HepG2 (cell line): ENCODE results near the gene ANKFY1. TPM values are rescaled to one million over a fixed set of nuclear protein-coding genes. Genes with fewer than 3 reads are reported as not detected.

Experiments used
- ATAC-seq: fragments of 200-7000 bp; cut with Tn5 transposase; 3 replicates; pipeline ENCODE4 v1.9.1; 2020; ENCODE audit warnings: mild to moderate bottlenecking, moderate library complexity
- BruUV-seq: library from RNA; stranded (reverse); fragments of 400-500 nt; replicated peaks from 2 replicates; lab custom pipeline; 2021; lab: Mats Ljungman, UMichigan
- CTCF ChIA-PET: fragments of 300-600 bp; formaldehyde crosslinking; extraction: SDS; loops from one replicate; lab custom pipeline; 2021; ENCODE audit warnings: low total read pairs, inconsistent platforms, low intra/inter-chr PET ratio; lab: Yijun Ruan, JAX
- POLR2A ChIA-PET: fragments of 350-600 bp; sonication (Branson Sonifier 250); formaldehyde crosslinking; loops from one replicate; lab custom pipeline; 2020; ENCODE audit warnings: antibody characterized with exemption, inconsistent platforms; lab: Yijun Ruan, JAX
- DNase-seq: peaks from one replicate; pipeline ENCODE4 v3.0.0-alpha.2; 2015; ENCODE audit warnings: low spot score
- FAIRE-seq: peaks from 3 replicates; lab custom pipeline; 2011; peaks lifted over from hg19 to GRCh38; lab: Jason Lieb, UNC
- H2AFZ ChIP-seq: one replicate; pipeline ENCODE4 v1.6.1; 2011; ENCODE audit warnings: low read length, inconsistent platforms
- H3K27ac ChIP-seq: fragments of 300-600 bp; 3 replicates; pipeline ENCODE4 v1.8.0; 2011; ENCODE audit warnings: mixed run types, mild to moderate bottlenecking, mixed read lengths, low read length, inconsistent platforms; ENCODE audit not compliant: insufficient read depth; ENCODE audit errors: extremely low read length
- H3K27me3 ChIP-seq, 2 experiments: fragments of 200-600 bp in 1 of 2; 2 replicates in 1 of 2; 3 replicates in 1 of 2; pipeline versions ENCODE4 v1.6.0 to v1.8.0; 2011; ENCODE audit warnings: low read length in 2 of 2, mild to moderate bottlenecking in 2 of 2, moderate library complexity in 2 of 2, inconsistent platforms in 1 of 2; ENCODE audit not compliant: insufficient read depth in 2 of 2, control insufficient read depth in 1 of 2
- H3K36me3 ChIP-seq, 2 experiments: fragments of 200-600 bp in 1 of 2; replicated peaks in 1 of 2; 2 replicates in 1 of 2; 3 replicates in 1 of 2; pipeline versions ENCODE4 v1.5.1 to v1.8.0; 2011; ENCODE audit warnings: low read length in 2 of 2, inconsistent platforms in 1 of 2; ENCODE audit not compliant: insufficient read depth in 2 of 2, control insufficient read depth in 1 of 2
- H3K4me1 ChIP-seq: 2 replicates; pipeline ENCODE4 v1.5.1; 2012; ENCODE audit warnings: low read length, inconsistent platforms; ENCODE audit not compliant: insufficient read depth
- H3K4me2 ChIP-seq: 2 replicates; pipeline ENCODE4 v1.6.0; 2011; ENCODE audit warnings: low read depth, low read length, inconsistent platforms
- H3K4me3 ChIP-seq, 3 experiments: fragments of 200-600 bp in 1 of 3; sonication (generic), shearing (Covaris generic) in 1 of 3; replicated peaks in 1 of 3; 2 replicates each; pipeline ENCODE4 v1.5.1; 2011 to 2016; ENCODE audit warnings: low read length in 3 of 3, inconsistent platforms in 2 of 3, low read depth in 2 of 3, mild to moderate bottlenecking in 2 of 3, control low read depth in 1 of 3, mixed read lengths in 1 of 3; ENCODE audit not compliant: insufficient read depth in 1 of 3
- H3K79me2 ChIP-seq: one replicate; pipeline ENCODE4 v1.6.1; 2011; ENCODE audit warnings: low read length, inconsistent platforms; ENCODE audit not compliant: insufficient read depth
- H3K9ac ChIP-seq: 2 replicates; pipeline ENCODE4 v1.6.0; 2011; ENCODE audit warnings: mild to moderate bottlenecking, low read depth, low read length, inconsistent platforms; ENCODE audit not compliant: insufficient read depth
- H3K9me3 ChIP-seq: 2 replicates; pipeline ENCODE4 v1.5.1; 2012; ENCODE audit warnings: mild to moderate bottlenecking, low read length
- H4K20me1 ChIP-seq: 2 replicates; pipeline ENCODE4 v1.6.0; 2011; ENCODE audit warnings: inconsistent platforms, mild to moderate bottlenecking, low read length, moderate library complexity; ENCODE audit not compliant: insufficient read depth
- ERF ChIP-seq: IDR thresholded peaks from 2 replicates; pipeline ENCODE4 v1.6.1; 2018; ENCODE audit warnings: missing biosample characterization, missing genetic modification reagents
- KAT8 ChIP-seq: IDR thresholded peaks from 2 replicates; pipeline ENCODE4 v1.6.1; 2016; ENCODE audit warnings: missing genetic modification reagents, missing compliant biosample characterization
- RARA ChIP-seq: IDR thresholded peaks from 2 replicates; pipeline ENCODE4 v1.6.1; 2016; ENCODE audit warnings: missing genetic modification reagents, missing compliant biosample characterization
- YEATS4 ChIP-seq: sonication (generic); formaldehyde crosslinking; IDR thresholded peaks from 2 replicates; pipeline ENCODE4 v1.4.0; 2020; ENCODE audit warnings: missing genetic modification reagents, borderline replicate concordance
- ZNF232 ChIP-seq: sonication (generic); formaldehyde crosslinking; IDR thresholded peaks from 2 replicates; pipeline ENCODE4 v1.4.0; 2020; ENCODE audit warnings: missing genetic modification reagents, borderline replicate concordance
- ZNF616 ChIP-seq: sonication (generic); formaldehyde crosslinking; IDR thresholded peaks from 2 replicates; pipeline ENCODE4 v1.5.0; 2020; ENCODE audit warnings: low read depth, mild to moderate bottlenecking, missing genetic modification reagents
- WGBS: methylation state at CpG from one replicate; pipeline ENCODE4 v1.1.6; 2017; ENCODE audit warnings: low lambda C conversion rate; 5-methylcytosine and 5-hydroxymethylcytosine counted together
- in situ Hi-C: cut with HindIII; loops from 2 replicates; pipeline ENCODE4 v1.10.0; 2017; ENCODE audit warnings: low pct_unique_long_range_greater_than_20kb; ENCODE audit not compliant: extremely low pct_ligation_motif_present
- intact Hi-C: fragments of 100-400 bp; cut with micrococcal nuclease; formaldehyde crosslinking; loops from one replicate; pipeline ENCODE4 v1.10.0; 2022; ENCODE audit not compliant: unreplicated experiment
- polyA plus RNA-seq, 8 experiments: library from polyadenylated mRNA; depleted of rRNA in 3 of 8; stranded (reverse) in 7 of 8; unstranded in 1 of 8; fragments of >200 nt; fragmentation: Illumina TruSeq in 4 of 8; extraction: Trizol in 4 of 8; gene quantifications; 2 replicates each; pipeline versions ENCODE4 v1.2.1 to v1.2.3, GENCODE V29; 2011 to 2016; ENCODE audit warnings: low read depth in 4 of 8, missing spikeins in 1 of 8, mixed read lengths in 1 of 8; ENCODE audit not compliant: insufficient read depth in 1 of 8
- total RNA-seq, 5 experiments: library from RNA; depleted of rRNA; stranded (reverse); fragments of >200 nt; fragmentation: Illumina TruSeq; extraction: Trizol; gene quantifications; 2 replicates each; pipeline ENCODE4 v1.2.3, GENCODE V29; 2016; ENCODE audit warnings: low read depth in 1 of 5
- TF ChIP-seq, protein P1 (sequence below): sonication (generic); formaldehyde crosslinking; IDR thresholded peaks from 2 replicates; pipeline ENCODE4 v1.5.1; 2020; ENCODE audit warnings: mild to moderate bottlenecking, missing genetic modification reagents, borderline replicate concordance
- TF ChIP-seq, protein P2 (sequence below): sonication (generic); formaldehyde crosslinking; conservative IDR thresholded peaks from 2 replicates; pipeline ENCODE4 v1.8.1; 2023; ENCODE audit warnings: missing genetic modification reagents
- TF ChIP-seq, protein P3 (sequence below): sonication (generic); formaldehyde crosslinking; IDR thresholded peaks from 2 replicates; pipeline ENCODE4 v1.4.0; 2020; ENCODE audit warnings: mild to moderate bottlenecking, missing genetic modification reagents

The ANKFY1 gene
- total and polyA plus RNA-seq, 2 of the 13 experiments (the other 11 are each of a cell fraction or from before 2014, with no cell fraction given): 11.9 to 16.8 TPM

DNA sequence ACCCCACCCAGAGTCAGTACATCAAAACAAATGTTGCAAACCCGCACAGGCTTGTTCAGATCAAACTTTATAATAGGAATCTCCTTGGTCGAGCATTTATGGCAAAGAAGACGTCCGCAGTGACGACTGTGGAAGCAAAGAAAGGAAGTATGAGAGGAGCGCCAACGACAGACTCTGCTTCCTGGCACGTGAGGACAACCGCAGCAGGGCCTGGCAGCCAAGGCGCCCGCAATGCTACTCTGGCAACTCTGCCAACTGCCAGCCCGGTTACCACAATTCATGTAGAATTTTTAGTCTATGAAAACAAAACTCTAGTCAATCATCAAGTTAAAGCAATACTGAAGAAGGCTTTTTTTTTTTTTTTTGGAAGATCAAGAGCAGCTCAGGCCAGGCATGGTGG lies 96.0 kb downstream of the ANKFY1 start:
- TF ChIP-seq RARA (CRISPR knock-in tag): no peak
- TF ChIP-seq, protein P1, sequence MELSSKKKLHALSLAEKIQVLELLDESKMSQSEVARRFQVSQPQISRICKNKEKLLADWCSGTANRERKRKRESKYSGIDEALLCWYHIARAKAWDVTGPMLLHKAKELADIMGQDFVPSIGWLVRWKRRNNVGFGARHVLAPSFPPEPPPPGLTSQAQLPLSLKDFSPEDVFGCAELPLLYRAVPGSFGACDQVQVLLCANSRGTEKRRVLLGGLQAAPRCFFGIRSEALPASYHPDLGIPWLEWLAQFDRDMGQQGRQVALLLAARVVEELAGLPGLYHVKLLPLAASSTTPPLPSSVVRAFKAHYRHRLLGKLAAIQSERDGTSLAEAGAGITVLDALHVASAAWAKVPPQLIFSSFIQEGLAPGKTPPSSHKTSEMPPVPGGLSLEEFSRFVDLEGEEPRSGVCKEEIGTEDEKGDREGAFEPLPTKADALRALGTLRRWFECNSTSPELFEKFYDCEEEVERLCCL (CRISPR knock-in tag): no peak
- no peak for TF ChIP-seq ZNF616 (CRISPR knock-in tag)
- no peak for TF ChIP-seq YEATS4 (CRISPR knock-in tag)
- TF ChIP-seq ERF (CRISPR knock-in tag): no peak
- TF ChIP-seq, protein P2, sequence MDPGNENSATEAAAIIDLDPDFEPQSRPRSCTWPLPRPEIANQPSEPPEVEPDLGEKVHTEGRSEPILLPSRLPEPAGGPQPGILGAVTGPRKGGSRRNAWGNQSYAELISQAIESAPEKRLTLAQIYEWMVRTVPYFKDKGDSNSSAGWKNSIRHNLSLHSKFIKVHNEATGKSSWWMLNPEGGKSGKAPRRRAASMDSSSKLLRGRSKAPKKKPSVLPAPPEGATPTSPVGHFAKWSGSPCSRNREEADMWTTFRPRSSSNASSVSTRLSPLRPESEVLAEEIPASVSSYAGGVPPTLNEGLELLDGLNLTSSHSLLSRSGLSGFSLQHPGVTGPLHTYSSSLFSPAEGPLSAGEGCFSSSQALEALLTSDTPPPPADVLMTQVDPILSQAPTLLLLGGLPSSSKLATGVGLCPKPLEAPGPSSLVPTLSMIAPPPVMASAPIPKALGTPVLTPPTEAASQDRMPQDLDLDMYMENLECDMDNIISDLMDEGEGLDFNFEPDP (CRISPR knock-in tag): no peak
- no peak for TF ChIP-seq ZNF232 (CRISPR knock-in tag)
- no peak for TF ChIP-seq KAT8 (CRISPR knock-in tag)
- TF ChIP-seq, protein P3, sequence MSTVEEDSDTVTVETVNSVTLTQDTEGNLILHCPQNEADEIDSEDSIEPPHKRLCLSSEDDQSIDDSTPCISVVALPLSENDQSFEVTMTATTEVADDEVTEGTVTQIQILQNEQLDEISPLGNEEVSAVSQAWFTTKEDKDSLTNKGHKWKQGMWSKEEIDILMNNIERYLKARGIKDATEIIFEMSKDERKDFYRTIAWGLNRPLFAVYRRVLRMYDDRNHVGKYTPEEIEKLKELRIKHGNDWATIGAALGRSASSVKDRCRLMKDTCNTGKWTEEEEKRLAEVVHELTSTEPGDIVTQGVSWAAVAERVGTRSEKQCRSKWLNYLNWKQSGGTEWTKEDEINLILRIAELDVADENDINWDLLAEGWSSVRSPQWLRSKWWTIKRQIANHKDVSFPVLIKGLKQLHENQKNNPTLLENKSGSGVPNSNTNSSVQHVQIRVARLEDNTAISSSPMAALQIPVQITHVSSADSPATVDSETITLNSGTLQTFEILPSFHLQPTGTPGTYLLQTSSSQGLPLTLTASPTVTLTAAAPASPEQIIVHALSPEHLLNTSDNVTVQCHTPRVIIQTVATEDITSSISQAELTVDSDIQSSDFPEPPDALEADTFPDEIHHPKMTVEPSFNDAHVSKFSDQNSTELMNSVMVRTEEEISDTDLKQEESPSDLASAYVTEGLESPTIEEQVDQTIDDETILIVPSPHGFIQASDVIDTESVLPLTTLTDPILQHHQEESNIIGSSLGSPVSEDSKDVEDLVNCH (CRISPR knock-in tag): no peak
- ATAC-seq (no peak), FAIRE-seq (no peak), DNase-seq (no peak)
- Histone ChIP-seq H3K36me3 (peaks cover 24 to 64% of the 10 kb centered on the region in 2 experiments; a peak in 4 of 5 replicates), H3K9ac (no peak overlapping the region), H3K4me1 (no peaks in the 10 kb centered on the region), H3K4me3 (no peak overlapping the region), H3K79me2 (no peaks in the 10 kb centered on the region), H3K9me3 (no peaks in the 10 kb centered on the region), H3K27me3 (no peaks in the 10 kb centered on the region), H3K27ac (no peak overlapping the region), H3K4me2 (no peak overlapping the region), H4K20me1 (no peaks in the 10 kb centered on the region), H2AFZ (no peak overlapping the region)
- in situ Hi-C loops (no loop called here), intact Hi-C loops (loop anchor here (2.0 kb wide), 1 partner anchor 37 kb away; no protein-coding TSS in a partner anchor)
- ChIA-PET POLR2A (interaction anchor here (1.8 kb wide), 1 partner anchor 24 kb away, joined by 5 read pairs; no protein-coding TSS in a partner anchor), CTCF (no interaction called here)
- no TSS peak for BruUV-seq
- WGBS: 95% methylated on average over 12 of the region's 12 CpGs
